OCI-M2 (cell line): ENCODE results near the gene E4F1.
"Not testable (repeated sequence)": the region's sequence is repeated elsewhere in the genome, so short reads cannot be mapped to it uniquely, and the experiment has no call there.

ENCODE experiments used
- DNase-seq: peaks from one replicate; lab custom pipeline; 2025; ENCODE audit not compliant: unreplicated experiment; lab: John Stamatoyannopoulos, UW

The E4F1 gene

DNA sequence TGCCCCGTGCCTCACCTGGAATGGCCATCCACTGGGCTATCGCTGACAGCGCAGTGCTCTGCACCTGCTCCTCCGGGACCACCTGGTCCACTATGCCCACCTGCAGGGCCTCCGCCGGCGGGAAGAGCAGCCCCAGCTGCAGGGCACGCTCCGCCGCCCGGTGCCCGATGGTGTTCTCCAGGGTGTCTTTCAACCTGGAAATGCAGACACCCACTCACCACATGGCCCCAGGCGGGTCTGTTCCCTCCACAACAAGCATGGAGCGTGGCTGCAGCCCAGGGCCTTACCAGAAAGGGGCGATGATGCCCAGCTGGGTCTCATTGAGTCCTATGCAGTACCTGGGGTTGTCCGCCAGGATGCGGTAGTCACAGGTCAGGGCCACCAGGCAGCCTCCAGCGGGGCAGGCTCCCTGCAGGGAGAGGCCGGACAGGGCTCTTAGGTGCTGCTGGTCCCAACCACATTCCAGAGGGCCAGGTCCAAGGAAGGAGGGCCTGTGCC lies 19.7 kb downstream of the E4F1 start:
- no peak for DNase-seq

DNA sequence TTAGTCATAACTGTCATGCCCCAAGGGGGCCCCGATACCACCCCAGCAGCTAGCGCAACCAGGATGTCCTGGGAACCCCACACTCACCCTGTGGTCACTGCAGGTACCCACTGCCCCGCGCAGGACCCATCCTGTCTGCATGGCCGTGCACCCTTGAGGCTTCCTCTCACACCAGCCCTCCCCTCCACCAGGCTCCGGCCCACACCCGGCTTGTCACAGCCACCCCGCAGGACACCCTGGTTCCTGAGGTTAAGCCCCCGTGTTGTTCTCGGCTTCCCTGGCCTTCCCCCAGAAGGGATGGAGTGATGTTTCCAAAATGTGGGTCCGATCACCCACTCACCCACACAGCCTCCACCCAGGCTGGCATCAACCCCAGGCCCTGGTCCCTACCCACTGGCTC lies 20.4 kb downstream of the E4F1 start:
- no peak for DNase-seq

DNA sequence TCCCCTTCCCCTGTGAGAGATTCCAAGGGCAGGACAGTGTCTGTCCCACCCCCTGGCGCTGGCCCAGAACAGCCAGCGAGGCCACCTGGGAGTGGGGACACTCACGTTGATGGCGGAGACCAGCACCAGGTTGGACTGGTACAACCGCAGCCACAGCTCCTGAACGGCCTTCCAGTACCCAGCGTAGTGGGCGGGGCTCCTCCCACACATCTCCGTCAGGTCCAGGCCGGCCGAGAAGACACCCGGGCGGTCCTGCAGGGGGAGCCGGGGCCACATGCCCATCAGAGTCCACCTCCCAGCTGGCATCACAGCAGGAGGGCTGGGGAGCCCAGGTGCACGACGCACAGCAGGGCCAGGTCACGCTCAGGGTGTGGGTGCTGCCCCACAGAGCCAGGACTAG lies 20.9 kb downstream of the E4F1 start:
- no peak for DNase-seq

DNA sequence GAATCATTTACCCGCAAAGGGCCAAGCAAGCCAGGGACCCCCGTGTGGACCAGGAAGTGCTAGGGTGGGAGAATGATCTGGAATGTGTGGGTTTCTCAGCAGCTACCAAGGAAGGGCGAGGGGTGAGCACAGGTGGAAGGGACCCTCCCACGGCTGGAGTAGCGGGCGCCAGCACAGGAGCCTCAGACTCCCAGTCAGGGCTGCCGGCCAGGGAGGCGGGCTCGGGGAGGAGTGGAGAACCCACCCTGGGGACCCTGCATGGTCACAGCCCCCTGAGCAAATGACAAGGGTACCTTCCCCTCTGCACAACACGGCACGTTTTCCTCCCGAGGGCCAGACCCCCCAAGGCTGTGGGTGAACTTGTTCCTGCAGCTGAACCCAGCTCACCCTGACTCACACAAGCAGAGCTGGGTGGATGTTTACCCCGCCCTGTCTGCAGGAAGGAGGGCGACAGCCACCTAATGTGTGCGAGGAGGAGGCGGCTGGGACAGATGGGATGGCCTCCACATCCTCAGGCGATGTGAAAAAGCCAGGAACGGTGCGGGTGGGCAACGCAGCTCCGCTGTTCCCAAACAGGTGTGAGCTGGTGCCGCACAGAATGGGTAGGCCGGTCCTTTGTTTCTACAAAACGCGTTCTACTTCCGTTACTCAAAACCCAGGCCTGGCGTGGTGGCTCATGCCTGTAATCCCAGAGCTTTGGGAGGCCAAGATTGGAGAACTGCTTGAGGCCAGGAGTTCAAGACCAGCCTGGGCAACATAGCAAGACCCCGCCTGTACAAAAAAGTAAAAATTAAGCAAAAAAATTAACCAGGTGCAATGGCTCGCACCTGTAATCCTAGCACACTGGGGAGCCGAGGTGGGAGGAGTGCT lies 21.8 kb downstream of the E4F1 start:
- DNase-seq, result no peak

GRCh38 chr16:2246301-2246885 lies 23.0 kb downstream of the E4F1 start:
- no peak for DNase-seq

- no peak for DNase-seq
Measured at GRCh38 chr16:2250652-2251295, 27.4 kb downstream of the E4F1 start.

DNA sequence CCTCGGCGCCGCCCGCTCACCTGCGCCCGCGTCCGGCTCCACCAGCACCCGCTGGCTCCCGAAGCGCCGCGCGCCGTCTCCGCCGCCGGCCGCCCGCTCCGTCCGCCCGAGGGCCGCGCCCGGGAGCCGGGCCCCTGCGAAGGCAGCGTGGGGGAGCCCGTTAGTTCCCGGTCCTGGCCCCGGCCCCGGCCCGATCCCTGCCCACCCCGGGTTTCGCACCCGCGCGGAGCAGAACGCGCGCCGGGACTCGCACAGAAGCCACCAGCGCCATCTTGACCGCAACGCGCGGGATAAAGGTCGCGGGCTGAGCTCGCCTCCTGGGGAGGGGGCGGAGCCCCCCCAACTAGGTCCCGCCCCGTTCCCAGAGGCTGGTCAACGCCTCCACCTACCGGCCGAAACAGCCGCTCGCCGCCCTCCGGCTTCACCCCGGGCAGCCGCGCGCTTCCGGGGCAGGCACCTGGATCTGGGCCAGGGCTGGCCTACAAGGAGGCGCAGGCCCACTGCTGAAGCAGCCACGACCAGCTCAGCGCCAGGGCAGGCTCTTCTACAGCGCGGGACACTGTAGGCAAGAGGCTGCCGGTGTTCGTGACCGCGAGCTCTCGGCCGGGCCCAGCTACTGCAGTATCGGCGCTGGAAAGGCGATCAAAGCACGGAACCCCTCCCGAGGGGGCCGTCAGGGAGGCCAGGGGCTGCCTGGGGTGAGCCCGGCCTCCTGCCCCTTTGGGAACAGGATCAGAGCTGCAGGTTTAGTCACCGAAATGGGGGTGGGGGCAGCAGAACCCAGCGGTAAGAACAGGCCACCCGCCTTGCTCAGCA lies 28.1 kb downstream of the E4F1 start, which contains the start of gene ECI1:
TSS of gene ECI1 (minus strand) at position 292 of the 816 bp plus-strand sequence. CDS start at position 271, 21 bp downstream.
- DNase-seq, result peak; percentile 55

DNA sequence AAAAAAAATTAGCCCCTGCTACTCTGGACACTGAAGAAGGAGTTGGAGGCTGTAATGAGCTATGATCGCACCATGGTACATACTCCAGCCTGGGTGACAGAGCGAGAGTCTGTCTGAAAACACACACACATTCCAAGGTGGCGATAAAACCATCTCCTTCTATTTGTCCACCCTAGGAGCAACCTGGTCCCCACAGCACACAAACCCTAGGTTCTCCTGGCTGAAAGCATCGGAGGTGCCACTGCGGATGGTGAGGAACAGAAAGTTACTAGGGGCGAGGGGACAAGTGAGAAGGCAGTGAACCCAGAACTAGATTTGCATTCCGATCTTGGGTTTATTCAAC lies 29.4 kb downstream of the E4F1 start:
- no peak for DNase-seq

- no peak for DNase-seq
Measured at GRCh38 chr16:2253293-2253692, 29.9 kb downstream of the E4F1 start.

- no peak for DNase-seq
Measured at GRCh38 chr16:2256531-2257140, 33.2 kb downstream of the E4F1 start.

DNA sequence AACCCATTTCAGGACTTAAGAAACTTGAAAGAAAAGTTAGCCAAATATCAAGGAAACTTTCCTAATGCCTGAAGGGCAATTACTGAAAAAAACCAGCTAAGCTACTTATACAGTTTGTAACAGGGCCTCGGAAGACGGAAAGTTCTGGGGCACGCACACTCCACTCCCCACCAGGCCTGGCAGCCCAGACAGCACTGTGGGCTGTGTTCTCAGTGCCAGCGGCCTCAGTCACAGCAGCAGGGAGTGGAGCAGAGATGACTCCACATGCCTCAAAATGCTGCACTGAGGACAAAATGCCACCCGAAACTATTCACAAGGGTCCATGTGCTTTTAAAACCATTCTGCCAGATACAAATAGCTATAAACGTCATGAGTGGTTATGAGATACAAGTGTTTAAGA lies 34.3 kb downstream of the E4F1 start:
- DNase-seq, result no peak

GRCh38 chr16:2258530-2258929 lies 35.1 kb downstream of the E4F1 start:
- DNase-seq, result not testable (repeated sequence)

GRCh38 chr16:2260250-2260649 lies 36.9 kb downstream of the E4F1 start:
- no peak for DNase-seq

GRCh38 chr16:2263026-2263425 lies 39.6 kb downstream of the E4F1 start:
- not testable (repeated sequence) for DNase-seq

DNA sequence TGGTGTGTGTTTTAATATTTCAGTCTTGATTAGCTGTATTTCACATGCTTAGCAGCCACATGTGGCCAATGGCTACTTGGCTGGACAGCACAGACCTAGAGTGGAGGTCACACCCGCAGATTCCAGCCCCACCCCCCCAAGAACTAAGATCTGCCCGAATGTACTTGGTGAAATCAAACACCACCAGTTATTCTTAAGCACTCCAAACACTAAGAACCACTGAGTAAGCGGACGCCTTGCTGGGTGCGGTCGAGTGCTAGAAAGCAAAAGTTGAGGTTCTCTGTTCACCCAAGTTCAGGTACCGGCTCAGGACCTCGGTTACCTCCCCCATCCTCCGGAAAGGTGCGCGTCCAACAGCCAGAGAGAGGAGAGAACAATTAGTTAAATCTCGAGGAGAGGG lies 43.5 kb downstream of the E4F1 start:
- DNase-seq, result not testable (repeated sequence)

DNA sequence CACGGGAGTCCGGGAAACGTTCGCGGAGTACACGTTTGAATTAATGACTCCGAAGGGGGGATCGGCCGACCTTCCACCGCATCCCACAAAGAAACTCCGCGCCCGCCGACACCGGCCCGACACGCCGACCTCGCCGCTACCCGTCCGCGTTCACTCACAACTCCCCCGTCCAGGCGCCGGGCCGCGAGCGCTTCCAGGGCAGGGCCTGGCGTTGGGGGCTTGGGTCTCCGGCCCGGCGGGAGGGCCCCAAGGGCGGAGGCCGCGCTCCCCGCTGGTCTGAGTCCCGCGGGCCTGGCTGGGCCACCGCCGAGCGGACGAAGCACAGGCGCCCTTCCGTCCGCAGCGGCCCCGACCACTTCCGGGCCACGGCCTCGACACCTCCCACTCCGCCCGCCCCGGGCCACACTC lies 44.1 kb downstream of the E4F1 start:
- not testable (repeated sequence) for DNase-seq

DNA sequence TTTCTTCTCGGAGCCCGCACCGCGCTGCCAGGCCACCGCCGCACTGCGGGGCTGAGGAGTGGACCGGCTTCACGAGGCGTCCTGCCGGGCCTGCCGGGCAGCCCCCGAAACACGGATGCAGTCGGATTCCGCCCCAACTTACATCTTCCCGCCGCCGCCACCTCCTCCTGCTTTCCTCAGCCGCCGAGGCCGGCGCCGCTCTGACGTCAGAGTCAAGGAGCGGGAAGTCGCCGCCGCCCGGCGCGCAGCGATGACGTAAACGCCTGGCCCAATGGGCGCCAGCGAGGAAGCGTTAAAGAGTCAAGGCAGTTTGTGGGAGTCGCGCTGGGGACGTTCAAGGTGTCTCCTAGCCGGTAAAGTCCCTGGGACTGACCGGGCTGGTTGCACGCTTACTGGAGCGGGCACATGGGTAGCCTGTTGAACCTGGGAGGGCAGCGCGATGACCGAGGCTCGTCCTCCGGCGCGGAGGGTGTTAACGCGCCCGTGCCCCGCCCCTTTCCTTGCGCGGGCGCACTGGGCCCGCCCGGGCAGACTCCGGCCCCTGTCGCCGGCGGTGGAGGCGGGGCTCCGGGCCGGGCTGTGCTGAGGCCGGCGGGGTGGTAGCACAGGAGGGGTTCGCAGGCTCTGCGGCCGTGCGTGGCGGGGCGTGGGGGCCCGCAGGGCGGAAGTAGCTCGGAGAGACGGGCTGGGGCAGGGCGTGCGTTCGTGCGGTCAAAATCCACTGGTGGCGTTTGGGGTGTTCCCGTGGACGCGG lies 44.7 kb downstream of the E4F1 start, which contains the start of gene RNPS1:
TSS of gene RNPS1 (minus strand) at position 214 of the 754 bp plus-strand sequence. CDS start 3,483 bp downstream, outside the sequence.
- peak; percentile 74 for DNase-seq

DNA sequence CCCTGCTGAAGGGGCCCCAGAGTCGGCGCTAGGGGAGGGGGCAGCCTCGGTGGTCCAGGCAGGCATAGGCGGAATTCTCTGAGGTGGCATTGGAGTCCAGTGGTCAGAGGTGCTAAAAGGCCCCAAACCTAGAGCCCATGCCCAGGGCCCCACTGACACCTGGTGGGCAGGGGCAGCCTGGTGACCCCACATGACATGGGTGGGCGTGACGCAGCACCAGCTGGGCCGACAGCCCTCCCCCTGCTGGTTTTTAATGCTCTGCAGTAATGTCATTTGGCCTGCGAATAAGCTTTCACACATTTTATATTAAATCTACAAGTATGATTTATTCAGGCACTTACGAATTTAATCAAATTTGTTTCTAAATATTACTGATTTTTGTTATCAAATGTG lies 46.7 kb downstream of the E4F1 start:
- no peak for DNase-seq

DNA sequence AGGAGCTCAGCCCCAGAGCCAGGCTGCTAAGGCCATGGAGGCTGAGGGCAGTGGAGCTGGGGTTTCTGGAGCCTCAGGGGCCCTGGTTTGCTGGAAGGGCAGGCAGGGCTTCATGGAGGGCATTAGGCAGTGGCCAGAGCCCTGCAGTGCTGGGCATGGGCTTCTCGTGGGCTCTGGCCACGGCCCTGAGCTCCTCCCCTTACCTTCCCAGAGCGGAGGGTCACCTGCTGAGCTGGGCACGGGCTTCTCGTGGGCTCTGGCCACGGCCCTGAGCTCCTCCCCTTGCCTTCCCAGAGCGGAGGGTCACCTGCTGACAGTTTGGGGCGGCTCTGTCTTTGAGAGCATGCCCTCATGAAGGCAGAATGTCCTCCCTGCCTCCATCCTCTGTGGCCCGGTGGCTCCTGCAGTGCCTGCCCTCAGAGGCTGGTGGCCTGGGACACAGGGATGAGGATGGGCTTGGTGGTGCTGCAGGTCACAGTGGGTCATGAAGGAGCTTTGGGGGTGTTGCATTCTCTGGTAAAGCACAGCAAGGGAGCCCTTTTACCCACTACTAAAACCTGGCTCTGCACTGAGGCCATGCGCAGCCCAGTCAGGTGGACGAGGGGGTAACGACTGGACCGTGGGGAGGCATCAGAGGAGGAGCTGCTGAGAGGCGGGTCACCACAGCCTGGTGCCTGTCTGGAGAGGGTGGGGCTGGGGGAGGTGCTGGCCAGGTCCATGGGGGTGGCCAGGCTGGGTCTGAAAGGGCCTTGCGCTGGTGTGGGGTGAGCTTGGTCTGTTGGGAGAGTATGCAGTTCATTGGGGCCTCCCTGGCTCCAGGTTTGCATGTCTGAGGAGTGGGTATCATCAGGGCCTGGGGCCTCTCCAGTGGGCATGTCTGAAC lies 47.4 kb downstream of the E4F1 start:
- DNase-seq, result no peak
